ENCODE data around the gene PLCH2.

DNA sequence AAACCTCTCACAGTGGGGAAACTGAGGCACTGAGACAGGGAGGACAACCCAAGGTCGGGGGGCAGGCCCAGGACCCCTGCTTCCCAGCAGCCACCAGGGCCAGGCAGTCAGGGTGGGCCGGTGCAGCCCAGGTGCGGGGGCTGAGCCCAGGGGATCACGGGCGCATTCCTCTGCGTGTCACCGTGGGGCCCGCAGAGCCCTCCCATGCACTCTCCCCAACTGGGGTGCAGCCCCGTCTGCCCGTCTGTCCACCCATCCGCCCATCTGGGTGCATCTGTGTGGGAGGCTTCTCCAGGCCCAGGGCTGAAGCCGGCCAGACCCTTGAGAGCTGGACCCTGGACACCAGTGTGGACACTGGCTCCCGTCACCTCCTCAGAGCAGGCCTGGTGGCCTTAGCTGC lies 2.9 kb upstream of the PLCH2 start:
- TF ChIP-seq, protein P1, sequence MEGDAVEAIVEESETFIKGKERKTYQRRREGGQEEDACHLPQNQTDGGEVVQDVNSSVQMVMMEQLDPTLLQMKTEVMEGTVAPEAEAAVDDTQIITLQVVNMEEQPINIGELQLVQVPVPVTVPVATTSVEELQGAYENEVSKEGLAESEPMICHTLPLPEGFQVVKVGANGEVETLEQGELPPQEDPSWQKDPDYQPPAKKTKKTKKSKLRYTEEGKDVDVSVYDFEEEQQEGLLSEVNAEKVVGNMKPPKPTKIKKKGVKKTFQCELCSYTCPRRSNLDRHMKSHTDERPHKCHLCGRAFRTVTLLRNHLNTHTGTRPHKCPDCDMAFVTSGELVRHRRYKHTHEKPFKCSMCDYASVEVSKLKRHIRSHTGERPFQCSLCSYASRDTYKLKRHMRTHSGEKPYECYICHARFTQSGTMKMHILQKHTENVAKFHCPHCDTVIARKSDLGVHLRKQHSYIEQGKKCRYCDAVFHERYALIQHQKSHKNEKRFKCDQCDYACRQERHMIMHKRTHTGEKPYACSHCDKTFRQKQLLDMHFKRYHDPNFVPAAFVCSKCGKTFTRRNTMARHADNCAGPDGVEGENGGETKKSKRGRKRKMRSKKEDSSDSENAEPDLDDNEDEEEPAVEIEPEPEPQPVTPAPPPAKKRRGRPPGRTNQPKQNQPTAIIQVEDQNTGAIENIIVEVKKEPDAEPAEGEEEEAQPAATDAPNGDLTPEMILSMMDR (IDR thresholded peaks at IDR 0.05; ENCODE audit: low read length) = no peak
- no peak for TF ChIP-seq EZH2 (IDR thresholded peaks at IDR 0.05; ENCODE audit: borderline replicate concordance, low read length)
